ENCODE results near the gene PIGU.

PIGU gene

DNA sequence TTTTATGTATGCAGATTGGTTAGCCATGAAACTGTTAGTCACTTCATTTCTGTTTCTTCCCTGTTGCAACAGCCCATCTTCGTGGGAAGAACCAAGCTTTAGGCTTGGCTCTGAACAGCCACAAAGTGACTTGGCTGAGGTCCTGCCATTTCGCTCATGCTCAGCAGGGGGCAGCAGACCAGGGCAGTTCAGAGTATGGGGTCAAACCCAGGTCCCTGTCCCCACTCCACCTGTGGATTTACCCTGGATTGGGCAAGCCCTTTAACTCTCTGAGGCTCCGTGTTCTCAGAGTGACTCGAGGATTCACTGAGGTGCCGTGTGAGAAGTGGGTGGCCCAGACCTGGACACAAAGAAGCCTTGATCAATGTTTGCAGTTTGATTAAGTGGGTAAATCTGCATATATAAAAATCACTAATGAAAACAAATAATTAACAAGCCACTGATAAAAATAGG lies 138.2 kb downstream of the PIGU start:
- TF ChIP-seq, protein P1, sequence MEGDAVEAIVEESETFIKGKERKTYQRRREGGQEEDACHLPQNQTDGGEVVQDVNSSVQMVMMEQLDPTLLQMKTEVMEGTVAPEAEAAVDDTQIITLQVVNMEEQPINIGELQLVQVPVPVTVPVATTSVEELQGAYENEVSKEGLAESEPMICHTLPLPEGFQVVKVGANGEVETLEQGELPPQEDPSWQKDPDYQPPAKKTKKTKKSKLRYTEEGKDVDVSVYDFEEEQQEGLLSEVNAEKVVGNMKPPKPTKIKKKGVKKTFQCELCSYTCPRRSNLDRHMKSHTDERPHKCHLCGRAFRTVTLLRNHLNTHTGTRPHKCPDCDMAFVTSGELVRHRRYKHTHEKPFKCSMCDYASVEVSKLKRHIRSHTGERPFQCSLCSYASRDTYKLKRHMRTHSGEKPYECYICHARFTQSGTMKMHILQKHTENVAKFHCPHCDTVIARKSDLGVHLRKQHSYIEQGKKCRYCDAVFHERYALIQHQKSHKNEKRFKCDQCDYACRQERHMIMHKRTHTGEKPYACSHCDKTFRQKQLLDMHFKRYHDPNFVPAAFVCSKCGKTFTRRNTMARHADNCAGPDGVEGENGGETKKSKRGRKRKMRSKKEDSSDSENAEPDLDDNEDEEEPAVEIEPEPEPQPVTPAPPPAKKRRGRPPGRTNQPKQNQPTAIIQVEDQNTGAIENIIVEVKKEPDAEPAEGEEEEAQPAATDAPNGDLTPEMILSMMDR (IDR thresholded peaks at IDR 0.05; ENCODE audit: low read depth, low read length, missing control alignments), result peak; percentile 91
- H3K4me3 ChIP-seq (ENCODE audit: low read depth, low read length), result no peak overlapping the region
- no peak for DNase-seq (ENCODE audit: low read depth)

DNA sequence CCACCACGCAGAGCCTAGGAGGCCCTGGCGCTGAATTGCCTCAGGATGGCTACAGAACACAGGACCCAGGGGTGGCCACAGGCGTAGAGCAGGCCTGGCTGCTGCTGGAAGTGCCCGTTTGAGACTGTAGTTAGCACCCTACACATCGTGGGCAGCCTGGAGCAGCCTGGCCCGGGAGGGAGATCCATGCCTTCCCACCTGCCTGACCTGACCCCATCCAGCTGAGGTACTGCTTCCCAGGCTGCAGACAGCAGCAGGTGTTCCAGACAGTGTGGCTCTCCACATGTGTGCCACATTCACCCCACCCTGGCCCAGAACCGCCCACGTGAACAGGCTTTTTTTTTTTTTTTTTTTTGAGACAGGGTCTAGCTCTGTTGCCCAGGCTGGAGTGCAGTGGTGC lies 139.2 kb downstream of the PIGU start:
- H3K4me3 ChIP-seq (ENCODE audit: low read depth, low read length), result no peak overlapping the region
- no peak for DNase-seq (ENCODE audit: low read depth)

DNA sequence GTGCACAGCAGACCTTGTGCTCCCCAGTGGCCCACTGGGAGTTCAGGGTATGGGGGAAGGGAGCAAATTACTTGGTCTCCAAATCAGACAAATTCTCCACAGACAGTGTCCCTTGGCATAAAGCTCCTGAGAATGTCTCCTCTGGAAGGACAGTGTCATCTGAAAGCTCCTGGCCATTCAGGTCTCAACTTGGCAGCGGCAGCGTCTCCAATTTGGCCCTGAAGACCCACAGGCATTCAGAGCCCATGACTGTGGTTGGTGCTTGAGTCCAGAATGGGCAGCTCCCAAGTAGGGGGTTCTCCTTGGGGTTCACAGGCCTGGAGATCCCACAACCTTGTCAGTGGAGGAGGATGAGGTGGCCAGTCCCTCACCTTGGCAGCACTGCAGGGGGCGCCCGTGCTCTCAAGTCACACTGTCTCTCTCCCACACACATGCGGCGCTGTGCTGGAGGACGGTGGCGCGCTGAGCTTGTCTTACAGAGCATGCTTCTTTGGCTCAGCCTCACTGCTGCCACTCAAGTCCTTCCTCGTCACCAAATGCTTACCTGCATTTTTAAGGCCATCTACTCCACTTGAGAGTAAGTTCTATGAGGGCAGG lies 140.0 kb downstream of the PIGU start:
- TF ChIP-seq, protein P1 (IDR thresholded peaks at IDR 0.05; ENCODE audit: low read depth, low read length, missing control alignments), result peak; percentile 50
- DNase-seq (ENCODE audit: low read depth), result no peak
- H3K4me3 ChIP-seq (ENCODE audit: low read depth, low read length), result no peak overlapping the region

More for the DNA sequence above, 139.2 kb downstream of the PIGU start:
- TF ChIP-seq, protein P1 (IDR thresholded peaks at IDR 0.05; ENCODE audit: low read depth, low read length, missing control alignments), result no peak

DNA sequence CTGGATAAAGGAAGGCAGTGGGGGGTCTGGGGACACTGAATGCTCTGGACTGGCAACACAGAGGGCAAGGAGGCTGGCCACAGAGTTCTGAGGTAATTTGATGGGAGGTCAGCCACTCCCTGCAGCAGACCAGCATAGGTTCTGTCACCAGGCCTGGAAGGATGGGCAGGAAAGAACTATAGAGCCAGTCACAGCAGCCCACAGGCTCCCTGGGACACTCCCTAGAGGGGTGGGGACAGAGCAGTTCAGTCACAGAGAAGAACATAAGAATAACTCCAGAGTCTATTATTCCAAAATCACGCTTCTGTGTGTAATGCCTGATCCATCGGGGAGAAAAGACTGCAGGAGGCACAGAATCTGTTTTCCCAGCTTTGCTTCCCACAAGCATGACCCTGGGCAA lies 141.0 kb downstream of the PIGU start:
- no peak for DNase-seq (ENCODE audit: low read depth)
- TF ChIP-seq, protein P1 (IDR thresholded peaks at IDR 0.05; ENCODE audit: low read depth, low read length, missing control alignments), result no peak
- H3K4me3 ChIP-seq (ENCODE audit: low read depth, low read length), result no peak overlapping the region

DNA sequence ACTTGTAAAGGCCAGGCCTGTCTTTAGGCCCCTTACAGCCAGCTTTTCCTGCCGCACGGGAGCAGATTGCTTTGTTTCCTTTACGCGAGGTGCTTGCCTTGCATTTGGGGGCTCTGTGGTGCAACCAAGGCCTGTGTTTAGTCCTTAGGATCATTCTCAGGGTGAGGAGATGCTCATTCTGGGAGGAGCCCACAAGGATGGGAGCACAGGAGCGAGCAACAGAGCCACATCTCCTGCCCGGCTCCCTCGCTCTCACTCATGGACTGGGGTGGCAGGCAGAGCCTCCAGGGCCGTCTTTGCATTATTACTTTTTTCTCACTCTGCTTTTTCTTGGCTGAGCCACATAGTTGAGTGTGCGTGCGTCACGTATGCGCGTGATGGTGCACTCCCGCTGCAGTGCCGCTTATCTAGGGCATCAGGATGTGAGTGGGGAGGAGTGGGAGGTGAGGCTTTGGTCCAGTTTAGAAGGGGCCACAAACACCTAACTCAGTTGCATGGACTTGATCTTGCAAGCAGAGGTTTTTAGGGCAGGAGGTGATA lies 141.5 kb downstream of the PIGU start:
- DNase-seq (ENCODE audit: low read depth), result no peak
- no peak overlapping the region for H3K4me3 ChIP-seq (ENCODE audit: low read depth, low read length)
- TF ChIP-seq, protein P1 (IDR thresholded peaks at IDR 0.05; ENCODE audit: low read depth, low read length, missing control alignments), result no peak

DNA sequence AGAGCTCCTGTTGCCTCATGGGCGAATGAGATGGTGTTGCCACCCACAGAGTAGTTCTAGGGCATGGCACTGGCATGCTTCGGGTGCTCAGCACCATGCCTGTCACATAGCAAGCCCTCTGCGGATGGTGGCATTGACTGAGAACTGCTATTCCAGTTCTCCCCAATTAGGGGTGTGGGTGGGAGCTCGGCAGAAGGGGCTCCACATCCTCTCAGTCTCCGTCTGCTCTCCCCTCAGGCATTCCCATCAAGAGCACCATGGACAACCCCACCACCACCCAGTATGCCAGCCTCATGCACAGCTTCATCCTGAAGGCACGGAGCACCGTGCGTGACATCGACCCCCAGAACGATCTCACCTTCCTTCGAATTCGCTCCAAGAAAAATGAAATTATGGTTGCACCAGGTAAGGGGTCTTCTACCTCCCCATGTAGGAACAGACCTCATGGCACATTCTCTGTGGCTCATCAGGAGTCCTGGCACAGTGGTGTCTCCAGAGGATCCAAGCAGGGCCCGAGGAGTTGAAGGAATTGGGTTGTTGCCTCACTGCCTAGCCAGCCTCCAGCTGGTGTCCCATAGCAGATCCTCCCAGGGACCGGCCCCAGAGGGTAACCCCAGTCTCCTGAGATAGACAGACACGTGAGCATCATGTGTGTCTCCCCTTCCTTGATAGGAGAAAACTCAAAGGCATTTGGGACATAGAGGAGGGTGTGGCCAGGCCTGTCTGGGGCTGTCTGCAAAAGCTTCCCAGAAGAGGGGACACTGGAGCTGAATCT lies 142.3 kb downstream of the PIGU start:
- H3K4me3 ChIP-seq (ENCODE audit: low read depth, low read length), result no peak overlapping the region
- TF ChIP-seq, protein P1 (IDR thresholded peaks at IDR 0.05; ENCODE audit: low read depth, low read length, missing control alignments), result no peak
- DNase-seq (ENCODE audit: low read depth), result no peak
